Activated naive CD4-positive, alpha-beta T cell treated with anti-CD3 and anti-CD28 coated beads, Interleukin-2, amount 50 U/mL, for 72 hours (primary cell): Measurements from ENCODE around the gene SLC39A1. TPM values are rescaled to one million over a fixed set of nuclear protein-coding genes. Genes with fewer than 3 reads are reported as not detected.
A peak's percentile ranks its signal among the peaks of the same experiment; 100 is the strongest.
"Not testable (repeated sequence)": the region's sequence is repeated elsewhere in the genome, so short reads cannot be mapped to it uniquely, and the experiment has no call there.

Experiments
- ATAC-seq, 2 donors: fragments of 150-1000 bp; cut with Tn5 transposase; 2 replicates each; pipeline ENCODE4 v1.10.0; 2021; ENCODE audit warnings: mild to moderate bottlenecking in 2 of 2, moderate library complexity in 2 of 2
- DNase-seq, 2 donors: peaks; one replicate each; pipeline ENCODE4 v3.0.0; 2021 to 2022; ENCODE audit warnings: low spot score in 2 of 2
- H3K27ac Mint-ChIP-seq, 2 donors: one replicate each; pipeline ENCODE4 v1.8.0; 2022; ENCODE audit warnings: mild to moderate bottlenecking in 2 of 2, mixed read lengths in 2 of 2
- H3K36me3 Mint-ChIP-seq, 2 donors: one replicate each; pipeline ENCODE4 v1.8.0; 2022; ENCODE audit warnings: mixed read lengths in 2 of 2
- H3K9me3 Mint-ChIP-seq, 2 donors: one replicate each; pipeline ENCODE4 v1.8.0; 2022; ENCODE audit warnings: mixed read lengths in 2 of 2
- total RNA-seq, 2 donors: library from RNA; stranded (reverse); gene quantifications; one replicate each; pipeline ENCODE4 v1.2.3, GENCODE V29; 2022

The SLC39A1 gene
- total RNA-seq, 2 donors from 2014 or later = 54.9 to 96.6 TPM

GRCh38 chr1:153984123-153984894, 21.0 kb upstream of the SLC39A1 start:
- DNase-seq = no peak
- Mint-ChIP-seq H3K9me3 (no peaks in the 10 kb centered on the region), H3K36me3 (no peaks in the 10 kb centered on the region), H3K27ac (no peak overlapping the region)
- no peak for ATAC-seq

- ATAC-seq, DNase-seq, H3K27ac Mint-ChIP-seq, H3K9me3 Mint-ChIP-seq: not testable (repeated sequence)
- H3K36me3 Mint-ChIP-seq = peaks cover 4 to 15% of the 10 kb centered on the region in 2 donors
These were observed 18.4 kb upstream of the SLC39A1 start for GRCh38 chr1:153981735-153982134.

- H3K36me3 Mint-ChIP-seq = peaks cover 19 to 30% of the 10 kb centered on the region in 2 donors
- not testable (repeated sequence) for H3K9me3 Mint-ChIP-seq, ATAC-seq, DNase-seq
- H3K27ac Mint-ChIP-seq = peak overlapping the region; percentile 36 to 95
These were observed 15.8 kb upstream of the SLC39A1 start for GRCh38 chr1:153979091-153979490.

- no peak for DNase-seq
- Mint-ChIP-seq H3K9me3 (no peaks in the 10 kb centered on the region), H3K36me3 (peaks cover 19 to 30% of the 10 kb centered on the region in 2 donors), H3K27ac (peak overlapping the region in 1 of 2 donors; percentile 95)
- no peak for ATAC-seq
These were observed 15.1 kb upstream of the SLC39A1 start for GRCh38 chr1:153978274-153978909.

- ATAC-seq (peak; percentile 86 to 97), DNase-seq (peak; percentile 74 to 78)
- Mint-ChIP-seq H3K9me3 (no peaks in the 10 kb centered on the region), H3K27ac (peak within 1 kb of the TSS; percentile 93 to 95), H3K36me3 (peaks cover 19 to 30% of the 10 kb centered on the region in 2 donors)
These were observed 14.2 kb upstream of the SLC39A1 start, which contains the start of gene JTB for GRCh38 chr1:153977250-153978240. JTB (minus strand) TSS chr1:153977674; CDS start chr1:153977252, 422 bp downstream.

DNA sequence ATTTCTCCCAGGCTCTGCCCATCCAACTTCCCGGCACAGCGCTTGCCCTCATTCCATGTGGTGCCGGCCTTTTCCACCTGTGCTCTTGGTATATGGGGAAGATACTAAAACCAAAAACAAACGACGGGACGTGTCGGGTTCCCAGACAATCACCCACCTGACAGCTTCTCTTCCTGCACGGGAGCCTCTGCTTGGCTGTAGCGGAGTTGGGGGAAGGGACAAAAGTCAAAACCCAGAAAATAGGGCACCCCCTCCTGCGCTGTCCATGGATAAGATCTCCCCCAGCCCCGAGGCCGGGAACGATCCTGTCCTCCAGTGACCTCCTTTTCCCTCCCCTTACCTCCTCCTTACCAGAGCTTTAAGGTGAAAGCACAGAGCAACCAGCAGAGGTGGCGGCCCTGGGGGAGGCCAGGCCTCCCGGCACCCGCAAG, 13.5 kb upstream of the SLC39A1 start:
- ATAC-seq (peak; percentile 10 to 15), DNase-seq (no peak)
- peaks cover 19 to 30% of the 10 kb centered on the region in 2 donors for H3K36me3 Mint-ChIP-seq
- H3K27ac Mint-ChIP-seq = peak overlapping the region; percentile 93 to 95
- no peaks in the 10 kb centered on the region for H3K9me3 Mint-ChIP-seq

DNA sequence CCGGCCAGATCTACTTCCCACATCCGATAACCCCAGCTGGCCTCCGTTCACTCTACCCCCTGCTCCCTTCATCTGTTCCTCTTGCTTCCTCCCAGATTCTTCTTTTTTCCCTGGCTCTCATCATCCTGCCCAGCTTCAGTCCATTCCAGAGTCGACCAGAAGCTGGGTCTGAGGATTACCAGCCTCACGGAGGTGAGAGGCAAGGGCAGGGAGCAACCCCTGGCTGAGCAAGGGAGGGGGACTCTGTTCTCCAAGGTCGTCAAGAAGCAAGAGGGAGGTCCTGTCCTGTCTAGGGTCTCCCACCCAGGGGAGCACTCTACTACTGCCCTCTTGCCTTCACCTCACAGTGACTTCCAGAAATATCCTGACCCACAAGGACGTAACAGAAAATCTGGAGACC, 10.2 kb upstream of the SLC39A1 start:
- H3K27ac Mint-ChIP-seq = peak overlapping the region; percentile 38 to 48
- DNase-seq (no peak), ATAC-seq (no peak)
- no peaks in the 10 kb centered on the region for H3K9me3 Mint-ChIP-seq
- H3K36me3 Mint-ChIP-seq = peaks cover 19 to 30% of the 10 kb centered on the region in 2 donors

DNA sequence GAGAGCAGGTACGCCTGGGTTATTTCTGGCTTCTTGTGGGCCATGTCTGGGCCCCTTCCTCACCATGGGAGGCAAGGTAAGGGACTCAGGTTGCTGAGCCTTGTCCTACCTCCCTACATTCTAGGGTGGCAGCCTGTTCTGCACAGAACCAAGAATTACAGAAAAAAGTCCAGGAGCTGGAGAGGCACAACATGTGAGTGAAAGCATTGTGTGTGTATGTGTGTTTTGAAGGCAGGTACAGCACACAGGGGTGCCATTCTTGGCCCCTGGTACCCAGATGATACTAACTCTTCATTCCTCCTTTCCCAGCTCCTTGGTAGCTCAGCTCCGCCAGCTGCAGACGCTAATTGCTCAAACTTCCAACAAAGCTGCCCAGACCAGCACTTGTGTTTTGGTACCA, 9.7 kb upstream of the SLC39A1 start:
- ATAC-seq (no peak), DNase-seq (no peak)
- peaks cover 19 to 28% of the 10 kb centered on the region in 2 donors for H3K36me3 Mint-ChIP-seq
- no peaks in the 10 kb centered on the region for H3K9me3 Mint-ChIP-seq
- peak overlapping the region; percentile 38 to 48 for H3K27ac Mint-ChIP-seq

DNA sequence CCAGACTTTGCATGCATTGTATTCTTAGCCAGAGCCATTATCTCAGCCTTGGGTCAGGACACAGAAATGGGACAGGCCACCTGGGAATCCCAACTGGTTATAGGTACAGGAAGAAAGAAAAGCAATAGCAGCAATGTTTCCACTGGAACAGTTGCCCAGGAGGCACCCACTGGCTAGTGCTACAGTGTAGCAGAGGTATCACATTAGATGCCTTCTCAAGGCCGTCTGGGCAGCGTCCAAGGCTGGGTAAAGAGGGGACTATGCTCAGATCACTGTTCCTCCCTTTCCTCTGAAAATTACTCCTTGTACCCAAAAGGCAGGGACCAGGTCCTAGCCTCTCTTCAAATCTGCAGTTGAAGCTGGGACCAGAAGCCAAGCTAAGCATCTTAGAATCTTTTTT, 7.0 kb upstream of the SLC39A1 start:
- Mint-ChIP-seq H3K36me3 (peaks cover 8 to 16% of the 10 kb centered on the region in 2 donors), H3K27ac (no peak overlapping the region), H3K9me3 (no peaks in the 10 kb centered on the region)
- no peak for DNase-seq
- no peak for ATAC-seq

DNA sequence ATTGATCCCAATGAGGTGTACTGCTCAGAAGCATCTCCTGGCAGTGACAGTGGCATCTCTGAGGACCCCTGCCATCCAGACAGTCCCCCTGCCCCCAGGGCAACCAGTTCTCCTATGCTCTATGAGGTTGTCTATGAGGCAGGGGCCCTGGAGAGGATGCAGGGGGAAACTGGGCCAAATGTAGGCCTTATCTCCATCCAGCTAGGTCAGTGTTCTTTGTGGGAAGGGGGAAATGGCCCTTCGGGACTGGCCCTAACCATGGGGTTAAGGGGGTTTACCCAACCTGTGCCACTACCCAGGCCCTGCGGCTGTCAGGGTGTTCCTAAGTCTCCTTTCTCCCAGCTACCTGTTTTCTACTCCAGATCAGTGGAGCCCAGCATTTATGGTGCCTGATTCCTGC, 5.6 kb upstream of the SLC39A1 start:
- Mint-ChIP-seq H3K36me3 (peaks cover 7 to 16% of the 10 kb centered on the region in 2 donors), H3K9me3 (no peaks in the 10 kb centered on the region), H3K27ac (no peak overlapping the region)
- DNase-seq (no peak), ATAC-seq (no peak)

DNA sequence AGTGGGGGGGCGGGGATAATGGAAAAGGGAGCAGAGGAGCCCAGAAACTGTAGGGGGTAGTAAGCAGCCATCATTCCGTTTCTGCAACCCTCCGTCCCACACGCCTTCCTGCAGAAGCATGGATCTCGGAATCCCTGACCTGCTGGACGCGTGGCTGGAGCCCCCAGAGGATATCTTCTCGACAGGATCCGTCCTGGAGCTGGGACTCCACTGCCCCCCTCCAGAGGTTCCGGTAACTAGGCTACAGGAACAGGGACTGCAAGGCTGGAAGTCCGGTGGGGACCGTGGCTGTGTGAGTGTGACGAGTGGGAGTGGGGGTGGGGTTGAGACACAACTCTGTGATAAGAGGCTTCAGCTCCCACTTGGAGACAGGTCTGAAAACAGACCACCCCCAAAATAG, 5.1 kb upstream of the SLC39A1 start:
- Mint-ChIP-seq H3K27ac (no peak overlapping the region), H3K36me3 (peaks cover 7 to 21% of the 10 kb centered on the region in 2 donors), H3K9me3 (no peaks in the 10 kb centered on the region)
- DNase-seq = no peak
- no peak for ATAC-seq

- H3K27ac Mint-ChIP-seq = peak overlapping the region; percentile 88 to 92
- no peaks in the 10 kb centered on the region for H3K9me3 Mint-ChIP-seq
- DNase-seq (no peak), ATAC-seq (no peak)
- peaks cover 8 to 23% of the 10 kb centered on the region in 2 donors for H3K36me3 Mint-ChIP-seq
These were observed 4.6 kb upstream of the SLC39A1 start for GRCh38 chr1:153968000-153968363.

DNA sequence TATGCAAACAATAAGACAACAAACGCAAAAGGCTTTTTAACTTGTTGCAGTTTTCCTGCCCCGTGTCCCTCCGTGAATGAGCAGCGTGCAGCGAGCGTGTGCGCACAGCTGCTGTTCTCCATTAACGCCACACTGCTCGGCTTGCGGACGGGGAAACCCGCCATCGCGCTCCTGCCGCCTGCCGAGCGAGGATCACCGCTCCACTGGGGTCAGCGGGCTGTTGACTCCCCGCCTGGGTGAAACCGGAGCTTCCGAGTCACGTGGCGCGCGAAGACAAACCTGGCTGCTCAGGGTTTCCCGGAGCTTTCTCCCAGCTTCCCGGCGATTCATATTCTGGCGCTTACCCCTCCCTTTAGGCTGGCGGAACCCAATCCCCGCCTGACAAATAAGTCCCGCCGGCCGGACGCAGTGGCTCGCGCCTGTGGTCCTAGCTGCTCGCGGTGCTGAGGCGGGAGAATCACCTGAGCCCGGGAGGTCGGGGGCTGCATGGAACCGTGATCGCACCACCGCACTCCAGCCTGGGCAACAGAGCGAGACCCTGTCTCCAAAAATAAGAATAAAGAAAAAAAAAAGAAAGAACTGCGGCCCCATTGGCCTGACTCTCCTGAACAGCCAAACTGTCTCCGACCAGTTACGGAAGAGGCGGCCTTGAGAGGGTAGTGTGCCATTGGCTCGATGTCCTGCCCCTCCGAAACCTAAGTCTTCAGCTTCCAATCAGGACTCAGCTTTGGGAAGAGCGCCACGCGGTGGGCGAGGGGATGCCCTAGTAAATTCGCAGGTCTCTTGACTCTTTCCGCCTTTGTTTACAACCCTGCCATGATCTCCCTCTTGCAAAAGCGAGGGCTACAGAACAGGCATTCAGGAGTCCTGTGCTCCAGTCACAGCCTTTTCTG, 4.0 kb upstream of the SLC39A1 start, which contains the start of gene CREB3L4:
Gene CREB3L4 (plus strand): TSS at position 796 of the 893 bp plus-strand sequence. CDS start 624 bp downstream, outside the sequence.
- Mint-ChIP-seq H3K27ac (peak within 1 kb of the TSS; percentile 88 to 92), H3K36me3 (peaks cover 14 to 26% of the 10 kb centered on the region in 2 donors), H3K9me3 (no peaks in the 10 kb centered on the region)
- ATAC-seq = peak; percentile 79 to 86
- DNase-seq = peak; percentile 79 to 88

- DNase-seq = no peak
- peak overlapping the region; percentile 85 to 94 for H3K27ac Mint-ChIP-seq
- peaks cover 27 to 35% of the 10 kb centered on the region in 2 donors for H3K36me3 Mint-ChIP-seq
- no peaks in the 10 kb centered on the region for H3K9me3 Mint-ChIP-seq
- no peak for ATAC-seq
These were observed 554 bp upstream of the SLC39A1 start for GRCh38 chr1:153963850-153964331.
